ENCODE data around the gene ADPRH. TPM values are rescaled to one million over a fixed set of nuclear protein-coding genes. Genes with fewer than 3 reads are reported as not detected.
A peak's percentile ranks its signal among the peaks of the same experiment; 100 is the strongest.

Gene ADPRH
- total RNA-seq, 2 experiments from 2014 or later, result 0.36 TPM

DNA sequence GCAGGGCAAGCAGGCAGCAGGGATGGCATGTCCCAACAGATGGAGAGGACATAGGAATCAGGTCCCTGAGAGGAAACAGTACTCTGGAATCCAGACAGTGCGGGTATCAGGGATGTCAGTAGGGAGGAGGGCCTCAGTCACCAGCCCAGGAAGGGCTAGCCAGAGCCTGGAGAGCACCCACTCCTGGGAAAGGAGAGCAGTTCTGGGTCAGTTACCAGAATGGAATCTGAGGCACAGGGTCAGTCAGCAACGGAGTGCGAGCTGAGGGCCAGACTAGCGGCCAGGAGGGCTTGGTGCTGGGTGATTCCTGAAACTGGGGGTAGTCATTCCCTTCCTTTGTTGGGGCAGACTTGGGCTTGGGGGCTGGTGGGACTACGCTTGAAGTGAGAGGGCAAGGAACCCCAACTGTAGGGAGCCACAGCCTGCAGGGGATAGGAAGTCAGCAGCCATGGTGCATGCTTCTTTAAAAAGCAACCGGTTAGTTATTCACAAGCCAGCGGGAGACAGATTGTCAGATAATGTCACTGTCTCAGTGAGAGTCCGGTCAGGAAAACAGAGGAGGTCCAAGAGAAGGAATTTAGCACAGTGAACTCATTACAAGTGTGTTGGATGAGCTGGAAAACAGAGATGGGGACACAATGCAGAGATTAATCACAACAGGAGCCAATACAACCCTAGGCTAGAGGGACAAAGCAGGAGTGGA, 46.3 kb downstream of the ADPRH start:
- no peaks in the 10 kb centered on the region for H3K4me1 Mint-ChIP-seq (ENCODE audit: low read depth)
- ChIA-PET CTCF (interaction anchor here (1.5 kb wide), 1 partner anchor 18 kb away, joined by 3 read pairs; no protein-coding TSS in a partner anchor), POLR2A (no interaction called here)
- H3K9me3 Mint-ChIP-seq, result no peaks in the 10 kb centered on the region
- H3K4me3 Mint-ChIP-seq, result no peak overlapping the region
- H3K27me3 ChIP-seq (ENCODE audit: control insufficient read depth in 1 of 2, insufficient read depth in 2 of 2, low read length in 2 of 2), result no peaks in the 10 kb centered on the region
- peaks cover 0 to 3% of the 10 kb centered on the region in 2 experiments for H3K9me3 ChIP-seq (ENCODE audit: control insufficient read depth in 1 of 2, insufficient read depth in 1 of 2, low read length in 2 of 2)
- no peak overlapping the region for H3K27ac Mint-ChIP-seq
- intact Hi-C loops (cut with DNase I, micrococcal nuclease), result no loop called here
- no peak overlapping the region for H3K4me3 ChIP-seq (ENCODE audit: low read length)
- H3K36me3 ChIP-seq (ENCODE audit: insufficient read depth, low read length), result no peaks in the 10 kb centered on the region
- TF ChIP-seq, protein P1, sequence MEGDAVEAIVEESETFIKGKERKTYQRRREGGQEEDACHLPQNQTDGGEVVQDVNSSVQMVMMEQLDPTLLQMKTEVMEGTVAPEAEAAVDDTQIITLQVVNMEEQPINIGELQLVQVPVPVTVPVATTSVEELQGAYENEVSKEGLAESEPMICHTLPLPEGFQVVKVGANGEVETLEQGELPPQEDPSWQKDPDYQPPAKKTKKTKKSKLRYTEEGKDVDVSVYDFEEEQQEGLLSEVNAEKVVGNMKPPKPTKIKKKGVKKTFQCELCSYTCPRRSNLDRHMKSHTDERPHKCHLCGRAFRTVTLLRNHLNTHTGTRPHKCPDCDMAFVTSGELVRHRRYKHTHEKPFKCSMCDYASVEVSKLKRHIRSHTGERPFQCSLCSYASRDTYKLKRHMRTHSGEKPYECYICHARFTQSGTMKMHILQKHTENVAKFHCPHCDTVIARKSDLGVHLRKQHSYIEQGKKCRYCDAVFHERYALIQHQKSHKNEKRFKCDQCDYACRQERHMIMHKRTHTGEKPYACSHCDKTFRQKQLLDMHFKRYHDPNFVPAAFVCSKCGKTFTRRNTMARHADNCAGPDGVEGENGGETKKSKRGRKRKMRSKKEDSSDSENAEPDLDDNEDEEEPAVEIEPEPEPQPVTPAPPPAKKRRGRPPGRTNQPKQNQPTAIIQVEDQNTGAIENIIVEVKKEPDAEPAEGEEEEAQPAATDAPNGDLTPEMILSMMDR (IDR thresholded peaks at IDR 0.05), result no peak
- H3K4me1 ChIP-seq (ENCODE audit: insufficient read depth, low read length), result peaks cover 34% of the 10 kb centered on the region
- no peak for DNase-seq
- no peaks in the 10 kb centered on the region for H3K36me3 Mint-ChIP-seq (ENCODE audit: low read depth)
- no peak overlapping the region for H3K27ac ChIP-seq (ENCODE audit: low read depth in 1 of 2, low read length in 2 of 2)
- no peak for ATAC-seq (ENCODE audit: poor library complexity)
- H3K27me3 Mint-ChIP-seq, result peaks cover 30% of the 10 kb centered on the region

DNA sequence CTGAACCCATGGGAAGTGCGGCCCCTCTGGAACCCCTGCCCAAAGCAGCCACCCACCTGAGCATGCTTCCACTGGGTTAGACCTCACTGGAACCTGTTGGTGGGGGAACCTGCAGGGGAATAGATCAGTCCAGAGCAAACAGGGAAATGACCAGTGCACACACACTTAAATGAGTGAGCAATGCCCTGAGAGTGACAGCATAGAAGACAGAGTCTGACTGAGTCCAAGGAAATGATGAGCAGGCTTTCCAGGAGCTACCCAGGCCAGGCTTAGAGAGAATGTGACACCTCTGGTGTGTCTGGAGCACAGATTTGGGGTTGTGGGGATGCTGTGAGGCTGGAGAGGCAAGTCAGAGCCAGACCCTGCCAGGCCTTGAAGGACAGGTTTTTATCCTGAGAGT, 46.9 kb downstream of the ADPRH start:
- no peaks in the 10 kb centered on the region for H3K27me3 ChIP-seq (ENCODE audit: control insufficient read depth in 1 of 2, insufficient read depth in 2 of 2, low read length in 2 of 2)
- intact Hi-C loops (cut with DNase I, micrococcal nuclease), result no loop called here
- peaks cover 0 to 3% of the 10 kb centered on the region in 2 experiments for H3K9me3 ChIP-seq (ENCODE audit: control insufficient read depth in 1 of 2, insufficient read depth in 1 of 2, low read length in 2 of 2)
- ATAC-seq (ENCODE audit: poor library complexity), result no peak
- no peaks in the 10 kb centered on the region for H3K9me3 Mint-ChIP-seq
- TF ChIP-seq, protein P1 (IDR thresholded peaks at IDR 0.05), result no peak
- H3K27me3 Mint-ChIP-seq, result peaks cover 30% of the 10 kb centered on the region
- CTCF ChIA-PET, result interaction anchor here (1.0 to 1.5 kb wide), 2 partner anchors 18 to 49 kb away, joined by 3 to 4 read pairs; no protein-coding TSS in a partner anchor
- H3K4me1 ChIP-seq (ENCODE audit: insufficient read depth, low read length), result peaks cover 34% of the 10 kb centered on the region
- peak in 1 of 14 experiments; percentile 29 for DNase-seq
- POLR2A ChIA-PET, result no interaction called here
- no peak overlapping the region for H3K4me3 Mint-ChIP-seq
- no peaks in the 10 kb centered on the region for H3K36me3 ChIP-seq (ENCODE audit: insufficient read depth, low read length)
- H3K4me3 ChIP-seq (ENCODE audit: low read length), result no peak overlapping the region
- no peaks in the 10 kb centered on the region for H3K36me3 Mint-ChIP-seq (ENCODE audit: low read depth)
- no peaks in the 10 kb centered on the region for H3K4me1 Mint-ChIP-seq (ENCODE audit: low read depth)
- no peak overlapping the region for H3K27ac Mint-ChIP-seq
- H3K27ac ChIP-seq (ENCODE audit: low read depth in 1 of 2, low read length in 2 of 2), result no peak overlapping the region

DNA sequence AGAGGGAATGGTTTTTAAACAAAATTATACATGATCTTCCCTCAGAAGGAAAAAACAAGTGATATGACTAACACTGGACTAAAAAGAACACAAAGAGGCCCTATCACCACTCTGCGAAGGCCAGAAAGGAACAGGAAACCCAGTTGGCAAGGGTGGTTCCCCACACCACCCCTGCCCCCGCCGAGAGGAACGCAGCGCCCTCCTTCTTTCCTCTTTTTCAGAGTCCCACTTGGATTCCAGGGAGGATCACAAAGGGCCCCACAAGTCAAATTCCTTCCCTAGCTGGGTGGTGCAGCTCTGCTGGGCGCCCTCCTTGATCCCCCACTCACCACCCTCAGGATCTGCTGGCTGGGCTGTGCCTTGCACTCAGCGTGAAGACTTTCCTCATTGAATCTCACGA, 48.2 kb downstream of the ADPRH start:
- ChIA-PET CTCF (interaction anchor here (1.0 to 1.5 kb wide), 2 partner anchors 16 to 47 kb away, joined by 3 to 4 read pairs; no protein-coding TSS in a partner anchor), POLR2A (no interaction called here)
- H3K4me3 Mint-ChIP-seq, result no peak overlapping the region
- Histone ChIP-seq H3K9me3 (ENCODE audit: control insufficient read depth in 1 of 2, insufficient read depth in 1 of 2, low read length in 2 of 2) (peaks cover 0 to 3% of the 10 kb centered on the region in 2 experiments), H3K4me1 (ENCODE audit: insufficient read depth, low read length) (peaks cover 34% of the 10 kb centered on the region), H3K4me3 (ENCODE audit: low read length) (peak overlapping the region; percentile 24), H3K36me3 (ENCODE audit: insufficient read depth, low read length) (no peaks in the 10 kb centered on the region), H3K27ac (ENCODE audit: low read depth in 1 of 2, low read length in 2 of 2) (peak overlapping the region in 1 of 2 donors; percentile 29), H3K27me3 (ENCODE audit: control insufficient read depth in 1 of 2, insufficient read depth in 2 of 2, low read length in 2 of 2) (no peaks in the 10 kb centered on the region)
- no peaks in the 10 kb centered on the region for H3K4me1 Mint-ChIP-seq (ENCODE audit: low read depth)
- peaks cover 30% of the 10 kb centered on the region for H3K27me3 Mint-ChIP-seq
- DNase-seq, result peak in 4 of 14 experiments; percentile 15 to 68 (median 44)
- no peaks in the 10 kb centered on the region for H3K36me3 Mint-ChIP-seq (ENCODE audit: low read depth)
- H3K9me3 Mint-ChIP-seq, result no peaks in the 10 kb centered on the region
- intact Hi-C loops (cut with DNase I, micrococcal nuclease), result no loop called here
- TF ChIP-seq, protein P1 (IDR thresholded peaks at IDR 0.05), result no peak
- H3K27ac Mint-ChIP-seq, result no peak overlapping the region
- ATAC-seq (ENCODE audit: poor library complexity), result no peak
